Neural progenitor cell (in vitro differentiated cells): Measurements from ENCODE around the gene BOD1L1. TPM values are rescaled to one million over a fixed set of nuclear protein-coding genes. Genes with fewer than 3 reads are reported as not detected.

Source experiments
- DNase-seq: peaks from one replicate; pipeline ENCODE4 v3.0.0-alpha.2; 2016; ENCODE audit warnings: low spot score
- H2AFZ ChIP-seq: fragments of 200-600 bp; sonication (generic); replicated peaks from 2 replicates; pipeline ENCODE4 v1.6.1; 2016; ENCODE audit warnings: antibody characterized with exemption
- H3F3A ChIP-seq: fragments of 200-600 bp; sonication (generic); 2 replicates; pipeline ENCODE4 v1.6.1; 2016; ENCODE audit warnings: antibody characterized with exemption, low read depth
- H3K27ac ChIP-seq: fragments of 200-600 bp; sonication (generic); 2 replicates; pipeline ENCODE4 v1.5.1; 2016; ENCODE audit warnings: mild to moderate bottlenecking
- H3K27me3 ChIP-seq: fragments of 200-600 bp; sonication (generic); 2 replicates; pipeline ENCODE4 v1.6.1; 2016; ENCODE audit warnings: mild to moderate bottlenecking, moderate library complexity
- H3K36me3 ChIP-seq: fragments of 200-600 bp; sonication (generic); 2 replicates; pipeline ENCODE4 v1.5.1; 2016
- H3K4me1 ChIP-seq: fragments of 200-600 bp; sonication (generic); 2 replicates; pipeline ENCODE4 v1.6.1; 2016; ENCODE audit warnings: mixed run types
- H3K4me2 ChIP-seq: fragments of 200-600 bp; sonication (generic); 2 replicates; pipeline ENCODE4 v1.6.1; 2016
- H3K4me3 ChIP-seq: fragments of 200-600 bp; sonication (generic); 2 replicates; pipeline ENCODE4 v1.5.1; 2016
- H3K79me2 ChIP-seq: fragments of 200-600 bp; sonication (generic); 2 replicates; pipeline ENCODE4 v1.6.1; 2016; ENCODE audit warnings: low read depth
- H3K9ac ChIP-seq: fragments of 200-600 bp; sonication (generic); 2 replicates; pipeline ENCODE4 v1.6.1; 2016
- H3K9me3 ChIP-seq: fragments of 200-600 bp; sonication (generic); 2 replicates; pipeline ENCODE4 v1.5.1; 2016; ENCODE audit warnings: low read depth
- H4K20me1 ChIP-seq: fragments of 200-600 bp; sonication (generic); 2 replicates; pipeline ENCODE4 v1.6.1; 2016; ENCODE audit warnings: low read depth
- H3K27ac Mint-ChIP-seq: 3 replicates; pipeline ENCODE4 v1.8.0; 2021; ENCODE audit warnings: mixed read lengths
- H3K27me3 Mint-ChIP-seq: 2 replicates; pipeline ENCODE4 v1.8.0; 2022; ENCODE audit warnings: low read depth, mild to moderate bottlenecking, inconsistent platforms, moderate library complexity, mixed read lengths; ENCODE audit not compliant: insufficient read depth
- H3K36me3 Mint-ChIP-seq: 3 replicates; pipeline ENCODE4 v1.8.0; 2021; ENCODE audit warnings: mixed read lengths
- H3K4me1 Mint-ChIP-seq: 3 replicates; pipeline ENCODE4 v1.8.0; 2021; ENCODE audit warnings: mixed read lengths
- H3K4me3 Mint-ChIP-seq: 3 replicates; pipeline ENCODE4 v1.8.0; 2021; ENCODE audit warnings: mild to moderate bottlenecking, moderate library complexity, mixed read lengths
- H3K9me3 Mint-ChIP-seq: 3 replicates; pipeline ENCODE4 v1.8.0; 2020; ENCODE audit warnings: mixed read lengths
- CTCF ChIP-seq: fragments of 200-600 bp; sonication (generic); IDR thresholded peaks from 2 replicates; pipeline ENCODE4 v1.5.1; 2017; ENCODE audit warnings: antibody characterized with exemption, mild to moderate bottlenecking
- EZH2 ChIP-seq: fragments of 200-600 bp; sonication (generic); IDR thresholded peaks from 2 replicates; pipeline ENCODE4 v1.6.1; 2017; ENCODE audit warnings: antibody characterized with exemption, mild to moderate bottlenecking, moderate library complexity
- EZH2phosphoT487 ChIP-seq: fragments of 200-600 bp; sonication (generic); IDR thresholded peaks from 2 replicates; pipeline ENCODE4 v1.6.1; 2017; ENCODE audit warnings: antibody characterized with exemption
- total RNA-seq: library from RNA; depleted of rRNA; stranded (reverse); fragments of >200 nt; gene quantifications from 2 replicates; pipeline ENCODE4 v1.2.3, GENCODE V29; 2015; ENCODE audit warnings: low replicate concordance

BOD1L1 gene
- total RNA-seq, 1 donor from 2014 or later: 32.5 TPM

DNA sequence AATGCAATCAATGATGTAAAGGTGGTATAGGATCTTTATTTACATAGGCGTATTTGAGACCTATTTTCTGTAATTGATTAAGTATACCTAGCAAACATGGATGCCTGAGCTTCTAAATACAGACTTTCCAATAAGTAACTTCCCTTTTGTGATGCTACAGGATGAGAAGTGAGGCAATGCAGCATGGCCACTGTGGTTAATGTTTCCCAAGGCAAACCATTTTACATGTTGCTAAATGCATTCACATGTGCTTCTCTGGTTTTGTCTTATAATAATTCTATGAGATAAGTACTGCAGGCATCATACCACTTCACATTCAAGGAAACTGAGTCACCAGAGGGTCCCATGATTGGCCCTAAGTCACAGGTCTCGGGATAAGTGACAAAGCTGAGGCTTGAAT is 47.5 kb downstream of the BOD1L1 start:
- TF ChIP-seq EZH2phosphoT487 (no peak), CTCF (no peak), EZH2 (no peak)
- Mint-ChIP-seq H3K4me1 (no peaks in the 10 kb centered on the region), H3K27me3 (no peaks in the 10 kb centered on the region), H3K9me3 (no peaks in the 10 kb centered on the region), H3K36me3 (peaks cover 15% of the 10 kb centered on the region), H3K27ac (no peak overlapping the region), H3K4me3 (no peak overlapping the region)
- H2AFZ ChIP-seq: no peak overlapping the region
- no peak overlapping the region for H3K27ac ChIP-seq
- H3K9me3 ChIP-seq: no peaks in the 10 kb centered on the region
- no peaks in the 10 kb centered on the region for H4K20me1 ChIP-seq
- H3K4me2 ChIP-seq: no peak overlapping the region
- H3K9ac ChIP-seq: no peak overlapping the region
- no peak for DNase-seq
- no peaks in the 10 kb centered on the region for H3K79me2 ChIP-seq
- no peaks in the 10 kb centered on the region for H3K27me3 ChIP-seq
- H3F3A ChIP-seq: no peaks in the 10 kb centered on the region
- peaks cover 6% of the 10 kb centered on the region for H3K36me3 ChIP-seq
- no peak overlapping the region for H3K4me3 ChIP-seq
- H3K4me1 ChIP-seq: no peaks in the 10 kb centered on the region

DNA sequence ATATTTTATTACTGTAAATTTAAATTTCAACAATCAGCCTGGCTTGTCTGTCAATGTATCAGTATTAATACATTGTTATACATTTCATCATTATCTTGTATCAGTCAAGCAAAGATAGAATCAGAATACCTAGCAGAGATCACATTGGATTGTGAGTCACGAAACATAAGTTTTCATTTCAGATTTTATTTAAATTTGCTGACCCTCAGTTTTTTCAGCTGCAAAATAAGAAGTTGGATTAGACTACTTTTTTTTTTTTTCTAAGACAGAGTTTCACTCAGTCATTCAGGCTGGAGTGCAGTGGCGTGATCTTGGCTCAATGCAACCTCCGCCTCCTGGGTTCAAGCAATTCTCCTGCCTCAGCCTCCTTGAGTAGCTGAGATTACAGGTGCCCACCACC is 49.9 kb downstream of the BOD1L1 start:
- no peak overlapping the region for H3K9ac ChIP-seq
- H3K27ac ChIP-seq: no peak overlapping the region
- H3K4me2 ChIP-seq: no peak overlapping the region
- no peaks in the 10 kb centered on the region for H3K4me1 ChIP-seq
- H3K36me3 ChIP-seq: peaks cover 6% of the 10 kb centered on the region
- Mint-ChIP-seq H3K27ac (no peak overlapping the region), H3K9me3 (no peaks in the 10 kb centered on the region), H3K27me3 (peaks cover 2% of the 10 kb centered on the region), H3K36me3 (peaks cover 23% of the 10 kb centered on the region), H3K4me1 (no peaks in the 10 kb centered on the region), H3K4me3 (no peak overlapping the region)
- H3K4me3 ChIP-seq: no peak overlapping the region
- no peaks in the 10 kb centered on the region for H3K9me3 ChIP-seq
- no peaks in the 10 kb centered on the region for H3F3A ChIP-seq
- no peaks in the 10 kb centered on the region for H3K27me3 ChIP-seq
- H3K79me2 ChIP-seq: no peaks in the 10 kb centered on the region
- DNase-seq: no peak
- H4K20me1 ChIP-seq: no peaks in the 10 kb centered on the region
- no peak overlapping the region for H2AFZ ChIP-seq
- TF ChIP-seq CTCF (no peak), EZH2phosphoT487 (no peak), EZH2 (no peak)

DNA sequence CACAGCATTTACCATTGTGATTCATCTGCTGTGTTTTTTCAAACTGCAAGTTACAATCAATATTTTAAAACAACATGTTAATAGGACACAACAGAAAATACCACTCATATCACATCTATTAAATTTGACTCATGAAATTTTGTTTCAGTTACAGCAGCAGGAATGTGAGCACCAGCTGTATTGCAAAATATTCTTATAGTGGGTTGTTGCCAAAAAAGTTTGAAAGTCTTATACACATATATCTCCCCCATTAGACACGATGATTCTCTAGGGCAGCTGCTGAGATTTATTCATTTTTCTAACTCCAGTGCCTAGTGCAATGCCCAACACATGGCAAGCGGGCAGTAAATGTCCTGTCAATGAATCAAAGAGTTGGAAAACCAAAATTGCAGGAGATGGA is 56.6 kb downstream of the BOD1L1 start:
- no peaks in the 10 kb centered on the region for H3F3A ChIP-seq
- no peak overlapping the region for H3K9ac ChIP-seq
- no peak overlapping the region for H3K4me3 Mint-ChIP-seq
- no peaks in the 10 kb centered on the region for H3K79me2 ChIP-seq
- H3K36me3 Mint-ChIP-seq: peaks cover 30% of the 10 kb centered on the region
- no peaks in the 10 kb centered on the region for H3K9me3 ChIP-seq
- no peak overlapping the region for H3K4me3 ChIP-seq
- peaks cover 3% of the 10 kb centered on the region for H3K4me1 Mint-ChIP-seq
- DNase-seq: no peak
- H3K27me3 Mint-ChIP-seq: peaks cover 2% of the 10 kb centered on the region
- no peaks in the 10 kb centered on the region for H3K9me3 Mint-ChIP-seq
- no peaks in the 10 kb centered on the region for H3K27me3 ChIP-seq
- no peaks in the 10 kb centered on the region for H3K36me3 ChIP-seq
- H3K4me2 ChIP-seq: no peak overlapping the region
- TF ChIP-seq EZH2 (no peak), EZH2phosphoT487 (no peak), CTCF (no peak)
- H3K27ac ChIP-seq: no peak overlapping the region
- no peaks in the 10 kb centered on the region for H4K20me1 ChIP-seq
- H2AFZ ChIP-seq: no peak overlapping the region
- no peaks in the 10 kb centered on the region for H3K4me1 ChIP-seq
- H3K27ac Mint-ChIP-seq: no peak overlapping the region

DNA sequence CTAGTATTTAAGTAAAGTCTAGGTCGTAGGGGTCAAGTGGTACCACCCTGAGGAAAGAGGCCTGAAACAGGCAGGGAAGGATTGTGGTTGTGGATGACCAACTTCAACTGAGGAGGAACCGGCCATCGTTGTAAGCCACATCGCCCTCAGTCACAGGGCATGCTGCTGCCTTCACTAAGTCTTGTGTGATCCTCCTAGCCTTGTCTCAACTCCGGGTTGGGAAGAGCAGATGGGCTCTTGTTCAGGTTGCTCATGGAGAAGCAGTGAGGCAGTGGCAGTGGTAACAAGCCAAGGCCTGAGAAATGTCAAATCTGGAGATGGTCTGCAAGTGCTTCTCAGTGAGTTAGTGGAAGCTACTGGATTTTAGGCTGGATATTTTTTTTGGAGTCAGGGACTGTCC is 60.4 kb downstream of the BOD1L1 start:
- Histone ChIP-seq H3K4me3 (no peak overlapping the region), H3K36me3 (no peaks in the 10 kb centered on the region), H3K4me1 (no peaks in the 10 kb centered on the region), H4K20me1 (no peaks in the 10 kb centered on the region), H3K27ac (no peak overlapping the region), H3K9ac (no peak overlapping the region), H2AFZ (no peak overlapping the region), H3K79me2 (no peaks in the 10 kb centered on the region), H3K9me3 (no peaks in the 10 kb centered on the region), H3K4me2 (no peak overlapping the region), H3F3A (no peaks in the 10 kb centered on the region), H3K27me3 (no peaks in the 10 kb centered on the region)
- H3K36me3 Mint-ChIP-seq: peaks cover 19% of the 10 kb centered on the region
- no peaks in the 10 kb centered on the region for H3K9me3 Mint-ChIP-seq
- H3K27me3 Mint-ChIP-seq: no peaks in the 10 kb centered on the region
- TF ChIP-seq EZH2phosphoT487 (no peak), CTCF (no peak), EZH2 (no peak)
- H3K27ac Mint-ChIP-seq: no peak overlapping the region
- H3K4me3 Mint-ChIP-seq: no peak overlapping the region
- peaks cover 3% of the 10 kb centered on the region for H3K4me1 Mint-ChIP-seq
- no peak for DNase-seq
